NCI-H187 (cell line): ENCODE data around the gene LYRM2.

Experiments
- DNase-seq, 2 experiments: peaks; one replicate each; lab custom pipeline; 2025; lab: John Stamatoyannopoulos, UW

The LYRM2 gene

DNA sequence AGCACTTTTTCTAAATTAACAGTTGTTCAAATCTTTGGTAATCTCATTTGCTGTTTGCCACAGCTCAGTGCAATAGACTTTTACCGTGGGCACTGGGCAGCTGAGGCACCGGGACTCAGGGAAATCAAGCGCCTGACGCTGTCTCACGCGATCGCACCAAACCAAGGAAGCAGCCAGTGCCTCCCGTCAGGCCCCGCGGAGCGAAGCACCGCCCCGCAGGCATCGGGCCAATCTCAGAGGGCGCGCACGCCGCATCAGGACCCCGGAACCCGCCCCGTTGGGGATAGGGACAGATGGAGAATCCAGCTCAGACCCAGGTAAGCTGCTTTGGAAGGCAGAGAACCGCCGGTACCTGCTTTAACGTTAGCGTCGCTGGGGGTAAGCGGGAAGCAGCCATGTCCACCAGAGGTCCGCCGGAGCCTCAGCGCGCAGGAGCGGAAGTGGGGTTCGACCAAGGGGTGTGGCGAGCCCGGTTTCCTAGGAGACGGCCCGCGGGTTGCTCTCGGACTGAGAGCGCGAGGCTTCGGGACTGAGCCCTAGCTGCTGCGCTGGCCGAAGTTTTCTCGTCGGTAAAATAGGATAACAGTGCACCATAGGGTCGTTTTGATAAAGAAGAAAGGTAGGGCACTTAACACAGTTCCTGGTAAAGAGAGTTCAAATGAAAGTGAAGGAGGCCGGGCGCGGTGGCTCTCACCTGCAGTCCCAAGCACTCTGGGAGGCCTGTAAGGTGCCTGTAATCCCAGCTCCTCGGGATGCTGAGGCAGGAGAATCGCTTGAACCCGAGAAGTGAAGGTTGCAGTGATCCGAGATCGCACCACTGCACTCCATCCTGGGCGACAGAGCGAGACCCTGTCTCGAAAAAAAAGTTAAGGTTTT, at the start of gene LYRM2:
TSS of gene LYRM2 (minus strand) at position 428 of the 876 bp plus-strand sequence. CDS start at position 397, 31 bp downstream.
- DNase-seq = peak; percentile 82 to 88

- DNase-seq = no peak
These were observed 49.8 kb upstream of the LYRM2 start for GRCh38 chr6:89688328-89688727.

DNA sequence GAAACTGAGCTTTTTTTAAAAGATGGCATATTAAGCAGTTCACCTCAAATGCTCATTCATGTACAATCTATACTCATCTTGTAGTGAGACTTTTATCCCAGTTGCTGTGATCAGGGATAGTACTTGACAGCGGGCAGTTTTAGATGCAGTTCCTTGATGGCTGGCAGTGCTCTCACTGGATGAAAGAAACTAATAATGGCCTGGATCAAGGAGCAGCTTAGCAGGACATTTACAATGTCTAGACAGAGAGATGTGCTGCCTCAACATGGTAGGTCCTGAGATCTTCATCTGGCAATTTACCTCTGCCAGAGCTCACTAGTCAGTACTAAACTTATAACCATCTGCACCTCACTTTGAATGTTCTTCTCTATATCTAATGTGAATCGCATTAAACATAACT, 46.8 kb upstream of the LYRM2 start:
- no peak for DNase-seq

GRCh38 chr6:89682991-89683390, 44.4 kb upstream of the LYRM2 start:
- DNase-seq = no peak

DNA sequence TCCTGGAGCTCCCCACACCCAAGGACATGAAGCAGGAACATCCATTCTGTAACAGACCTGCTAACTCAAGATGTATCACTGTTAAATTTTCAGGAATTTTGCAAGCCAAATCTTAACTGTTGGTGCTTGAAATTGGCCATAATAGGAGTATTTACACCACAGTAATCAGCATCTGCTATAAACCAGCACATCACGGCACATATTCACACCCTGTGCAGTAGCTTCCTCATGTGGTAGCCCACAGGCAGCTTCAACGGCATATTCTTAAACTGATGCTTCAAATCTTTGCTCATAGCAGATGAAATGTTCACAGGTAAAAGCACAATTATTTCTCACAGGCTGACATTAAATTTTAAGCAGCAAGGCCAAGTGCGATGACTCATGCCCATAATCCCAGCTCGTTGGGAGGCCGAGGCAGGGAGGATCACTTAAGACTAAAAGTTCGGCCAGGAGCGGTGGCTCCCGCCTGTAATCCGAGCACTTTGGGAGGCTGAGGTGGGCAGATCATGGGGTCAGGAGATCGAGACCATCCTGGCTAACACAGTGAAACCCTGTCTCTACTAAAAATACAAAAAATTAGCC, 43.5 kb upstream of the LYRM2 start:
- DNase-seq = no peak

DNA sequence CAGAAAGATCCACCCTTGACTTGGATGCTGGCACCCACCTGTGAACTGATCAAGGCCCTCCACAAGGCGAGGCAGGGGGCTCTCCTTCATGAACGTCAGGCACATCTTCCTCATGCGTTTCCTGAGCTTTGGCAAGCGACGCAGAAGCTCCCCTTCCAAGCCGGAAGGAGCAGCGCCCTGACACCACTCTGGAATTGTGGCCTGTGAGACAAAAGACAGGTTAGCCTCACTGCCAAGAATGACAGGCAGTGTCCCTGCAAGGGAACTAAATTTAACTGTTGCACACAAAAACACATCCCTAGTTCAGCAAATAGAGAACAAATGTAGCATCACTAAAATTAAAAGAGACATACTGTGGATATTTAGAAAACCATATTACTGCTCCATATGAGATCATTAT, 42.0 kb upstream of the LYRM2 start:
- no peak for DNase-seq

DNA sequence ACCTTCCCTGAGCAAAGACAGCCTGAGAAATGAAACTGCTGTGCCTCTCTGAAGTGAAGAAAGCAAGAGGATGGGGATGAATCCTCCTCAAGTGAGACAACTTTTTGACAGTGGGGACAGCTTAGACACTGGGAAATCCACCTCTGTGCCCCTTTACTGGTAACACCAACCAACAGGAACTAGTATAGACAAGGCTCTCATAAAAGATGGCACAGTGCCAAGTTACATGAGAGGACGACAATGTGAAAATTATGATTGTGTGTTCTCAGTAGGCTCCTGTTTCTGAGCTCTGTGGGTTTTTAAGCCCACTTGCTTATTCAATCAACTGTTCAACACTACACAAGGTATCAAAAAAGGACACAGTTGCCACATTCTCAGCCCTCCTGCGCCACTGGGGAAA, 41.6 kb upstream of the LYRM2 start:
- DNase-seq = no peak

DNA sequence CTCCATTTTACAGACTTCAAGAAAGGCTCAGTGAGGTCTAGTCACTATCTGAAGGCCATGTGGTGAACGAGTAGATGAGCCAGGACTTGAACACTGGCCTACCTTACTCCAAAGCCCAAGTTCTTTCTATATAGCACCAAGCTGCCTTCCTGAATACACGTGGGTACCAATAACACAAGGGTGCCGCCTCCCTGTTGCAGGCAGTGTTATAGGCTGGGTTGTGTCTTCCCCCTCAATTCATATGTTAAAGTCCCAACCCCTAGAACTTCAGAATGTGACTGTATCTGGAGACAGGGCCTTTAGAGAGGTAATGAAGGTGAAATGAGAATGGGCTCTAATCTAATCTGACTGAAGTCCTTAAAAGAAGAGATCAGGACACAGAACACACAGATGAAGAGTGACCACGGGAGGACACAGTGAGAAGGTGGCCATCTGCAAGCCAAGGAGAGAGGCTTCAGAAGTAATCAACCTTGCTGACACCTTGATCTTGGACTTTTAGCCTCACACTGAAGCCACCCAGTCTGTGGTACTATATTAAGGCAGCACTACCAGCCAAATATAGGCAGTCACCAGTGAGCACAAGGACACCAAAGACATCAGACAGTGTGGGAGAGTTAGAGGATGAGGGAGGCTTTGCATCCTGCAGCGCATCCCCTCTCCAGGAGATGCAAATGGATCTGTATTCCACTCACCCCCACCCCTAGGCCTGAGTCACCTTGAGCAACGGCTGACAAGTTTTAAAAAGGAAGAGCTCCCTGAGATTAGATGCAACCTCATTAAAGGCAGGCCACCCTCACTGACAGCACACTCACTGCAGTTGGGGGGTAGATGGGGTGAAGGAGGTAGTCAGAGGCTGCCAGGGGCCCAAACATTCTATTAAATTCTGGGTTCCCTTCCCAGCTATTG, 40.9 kb upstream of the LYRM2 start:
- DNase-seq = no peak

DNA sequence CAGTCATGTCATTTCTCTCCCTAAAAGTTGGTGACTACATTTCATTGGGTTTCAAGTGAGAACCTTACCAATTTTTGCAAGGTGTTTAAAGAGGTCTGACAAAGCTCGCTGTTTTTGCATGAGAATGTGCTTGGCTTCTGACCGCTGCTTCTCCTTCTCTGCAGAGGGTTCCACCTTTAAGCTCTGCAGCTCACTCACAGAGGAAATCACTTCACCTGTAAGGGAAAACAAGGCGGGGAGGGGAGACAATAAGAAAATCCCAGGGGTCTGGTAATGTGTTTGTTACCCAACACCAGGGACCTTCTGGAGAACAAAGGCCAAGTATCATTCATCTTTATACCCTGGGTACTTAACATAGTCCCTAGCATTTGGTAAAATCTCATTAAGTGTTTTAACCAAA, 40.0 kb upstream of the LYRM2 start:
- DNase-seq = no peak

DNA sequence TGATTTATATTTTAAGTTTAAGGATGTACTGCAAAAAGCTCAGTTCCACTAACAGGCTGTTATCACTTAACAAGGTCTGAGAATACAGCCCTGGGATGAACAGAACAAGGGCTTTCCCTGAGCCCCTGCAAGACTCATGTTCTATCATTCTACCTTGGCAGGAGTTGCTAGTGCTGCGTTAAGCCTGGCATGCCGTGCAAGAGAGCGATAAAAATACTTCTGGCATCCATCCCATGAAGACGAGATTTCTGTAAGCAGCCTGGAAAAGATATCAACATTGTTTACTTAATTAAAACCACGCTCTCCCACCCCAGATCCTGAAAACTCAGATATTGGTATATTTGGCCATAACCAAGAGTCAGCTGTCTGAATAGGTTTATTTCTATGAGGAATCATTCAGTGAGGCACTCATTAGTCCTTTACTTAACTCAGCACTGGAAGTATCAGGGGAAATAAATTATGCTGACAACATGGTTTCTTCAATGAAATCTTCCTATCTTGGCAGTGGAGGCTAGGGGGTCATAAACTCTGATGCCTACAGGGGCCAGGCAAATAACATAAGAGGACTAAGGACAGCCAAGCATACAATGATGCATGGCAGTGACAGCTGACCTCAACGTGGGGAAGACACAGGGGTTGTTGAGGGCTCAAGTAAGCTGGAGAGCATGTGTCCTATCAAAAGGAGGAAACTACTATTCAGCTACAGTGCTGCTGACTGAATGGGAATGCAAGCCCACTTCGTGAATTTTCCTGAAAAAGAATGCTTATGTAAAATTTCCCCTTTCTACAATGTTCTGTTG, 37.6 kb upstream of the LYRM2 start:
- DNase-seq = no peak

DNA sequence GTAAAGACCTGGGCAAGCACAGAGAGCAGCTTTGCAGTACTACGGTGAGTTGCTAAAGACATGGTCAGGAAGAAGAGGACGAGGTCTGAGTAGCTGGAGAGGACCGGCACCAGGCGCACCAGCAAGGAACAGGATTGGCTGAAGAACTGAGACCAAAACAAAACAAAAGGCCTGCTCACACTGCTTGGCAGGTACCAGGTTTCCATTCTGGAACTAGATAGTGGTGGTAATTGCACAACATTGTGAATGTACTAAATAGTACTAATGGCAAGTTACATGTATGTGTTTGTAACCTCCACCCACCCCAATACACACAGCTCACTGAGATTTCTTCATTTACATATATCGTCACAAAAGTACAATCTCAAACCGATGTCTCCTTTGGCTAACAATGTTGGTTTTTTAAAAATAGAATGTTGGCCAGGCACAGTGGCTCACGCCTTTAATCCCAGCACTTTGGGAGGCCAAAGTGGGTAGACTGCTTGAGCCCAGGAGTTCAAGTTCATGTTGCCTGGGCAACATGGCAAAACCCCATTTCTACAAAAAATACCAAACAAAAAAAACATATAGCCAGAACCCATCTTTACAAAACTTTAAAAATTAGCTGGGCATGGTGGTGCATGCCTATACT, 32.5 kb upstream of the LYRM2 start:
- no peak for DNase-seq

DNA sequence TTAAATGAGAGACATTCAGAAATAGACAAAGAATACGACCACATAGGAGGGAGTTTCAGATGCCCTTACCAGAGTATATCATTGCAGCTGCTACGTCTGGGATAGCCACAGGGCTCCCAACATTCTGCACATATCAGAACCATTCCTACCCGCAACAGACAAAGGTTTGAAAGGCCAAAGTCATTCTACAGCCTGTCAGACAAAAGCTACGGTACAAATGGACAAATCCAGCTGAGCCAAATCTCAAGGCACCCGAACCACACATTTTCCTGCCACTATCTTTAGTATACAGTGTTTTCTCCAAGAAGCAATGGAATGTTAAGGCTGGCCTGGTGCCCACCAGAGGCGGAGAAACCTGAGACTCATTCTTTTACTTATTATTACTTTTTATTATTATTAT, 30.5 kb upstream of the LYRM2 start:
- DNase-seq = no peak

DNA sequence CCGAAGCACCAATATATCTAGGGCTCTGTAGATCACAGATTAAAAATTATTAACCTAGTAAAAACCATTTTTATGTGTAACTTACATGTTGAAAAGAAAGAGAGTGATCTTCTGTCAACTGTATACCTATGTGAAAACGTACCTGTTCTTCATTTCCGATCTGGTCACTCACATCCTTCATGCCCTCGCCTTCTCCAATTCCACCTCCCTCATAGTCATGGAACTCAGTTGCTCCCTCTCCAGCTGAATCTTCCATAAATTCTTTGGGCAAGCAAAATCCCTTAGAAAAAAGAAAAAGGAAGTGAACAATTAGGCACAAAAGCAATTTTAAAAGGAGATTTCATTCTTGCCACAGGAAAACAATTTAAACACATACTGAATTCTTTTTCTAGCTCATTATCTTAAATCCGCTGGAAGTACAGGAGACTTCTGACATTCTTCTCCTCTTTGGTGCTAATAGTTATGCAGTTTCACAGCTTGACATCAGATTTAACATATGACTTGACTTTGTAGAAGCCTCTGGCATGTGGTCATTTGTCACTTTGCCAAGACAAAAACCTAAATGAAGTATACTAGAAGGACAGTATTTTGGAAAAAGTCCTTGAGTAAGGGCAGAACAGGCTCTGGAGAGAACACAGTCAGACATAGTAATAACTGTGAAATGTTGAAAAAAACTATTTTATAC, 29.5 kb upstream of the LYRM2 start:
- DNase-seq = no peak

DNA sequence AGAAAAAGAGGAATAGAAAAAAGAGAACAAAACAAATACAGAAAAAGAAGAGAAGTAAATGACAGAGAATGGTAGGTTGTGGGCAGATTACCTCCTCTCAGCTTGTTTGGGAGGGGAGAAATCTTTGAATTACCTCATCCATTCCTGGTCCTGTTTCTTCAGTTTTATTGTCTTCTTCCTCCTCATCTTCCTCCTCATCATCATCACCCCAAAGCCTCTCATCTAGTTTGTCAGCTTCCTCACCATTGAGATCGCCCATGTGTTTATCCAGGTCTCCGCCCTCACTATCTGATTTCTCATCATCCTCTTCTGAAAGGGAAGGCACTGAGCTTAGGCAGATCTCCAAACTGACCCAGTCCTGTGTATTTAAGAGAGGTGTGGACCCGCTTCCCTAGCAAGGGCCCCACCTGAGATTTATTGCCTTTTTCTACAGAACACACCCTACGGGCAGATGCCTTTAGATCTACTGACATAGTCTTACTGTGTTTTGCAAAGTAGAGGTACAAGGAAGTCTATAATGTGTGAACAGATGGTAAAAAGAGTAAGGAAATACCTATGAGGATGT, 24.2 kb upstream of the LYRM2 start:
- no peak for DNase-seq

DNA sequence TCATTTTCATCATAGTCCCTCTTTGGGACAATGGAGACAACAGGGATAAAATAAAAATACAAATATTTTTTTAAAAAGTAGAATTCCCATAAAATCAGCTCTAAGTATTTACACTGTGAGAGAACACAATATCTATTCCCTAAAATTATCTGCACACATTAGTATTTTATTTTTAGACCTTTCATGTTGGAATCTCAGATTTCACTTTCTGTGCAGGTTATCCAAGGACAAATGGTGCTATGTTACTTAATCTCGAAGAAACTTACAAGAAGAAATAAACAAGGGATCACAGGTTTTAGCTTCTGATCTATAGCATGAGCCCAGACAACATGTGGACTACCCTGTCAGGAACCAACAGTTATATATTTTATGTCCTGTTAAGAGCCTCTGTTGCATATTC, 23.0 kb upstream of the LYRM2 start:
- no peak for DNase-seq

DNA sequence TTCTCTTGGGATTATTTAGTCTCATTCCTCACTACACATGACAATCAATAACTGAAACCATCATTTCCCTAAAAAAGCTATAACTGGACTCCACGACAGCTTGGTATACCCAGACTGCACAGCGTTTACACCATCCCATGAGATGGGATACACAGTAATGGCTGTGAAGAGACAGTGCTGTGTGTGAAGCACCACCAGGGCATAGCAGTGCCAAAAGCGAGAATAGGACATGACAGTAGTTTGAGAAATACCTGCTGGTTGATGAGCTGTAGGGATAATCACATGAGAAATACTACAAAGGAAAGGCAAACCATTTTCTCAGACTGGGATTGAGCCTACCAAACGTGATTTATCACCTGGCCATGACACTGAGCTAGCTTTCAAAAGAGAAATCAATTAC, 22.4 kb upstream of the LYRM2 start:
- no peak for DNase-seq

GRCh38 chr6:89657445-89658158, 19.1 kb upstream of the LYRM2 start:
- no peak for DNase-seq

DNA sequence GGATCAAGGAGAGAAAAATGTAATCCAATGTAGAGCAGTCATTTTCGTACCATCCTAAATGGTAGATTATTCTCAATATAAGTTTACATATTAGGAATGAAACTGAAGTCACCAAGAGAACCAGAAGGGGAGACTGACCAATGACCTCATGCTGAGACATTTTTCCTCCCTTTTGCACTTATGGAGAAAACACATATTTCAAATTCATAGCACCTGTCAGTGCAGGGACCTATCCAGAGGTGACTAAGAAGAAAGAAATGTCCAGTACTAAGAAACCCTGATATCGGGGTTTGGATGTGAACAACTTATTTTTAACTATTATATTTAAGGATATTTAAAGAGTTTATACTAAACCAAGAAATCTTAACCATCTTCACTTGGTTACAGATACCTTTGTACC, 16.6 kb upstream of the LYRM2 start:
- DNase-seq = no peak

- no peak for DNase-seq
These were observed 12.0 kb upstream of the LYRM2 start for GRCh38 chr6:89650579-89650978.

- no peak for DNase-seq
These were observed 11.1 kb upstream of the LYRM2 start for GRCh38 chr6:89649682-89650081.
